Stimulated activated CD4-positive, alpha-beta T cell treated with anti-CD3 and anti-CD28 coated beads, Interleukin-15, amount 100 ng/mL, for 48 hours (primary cell): ENCODE results near the gene CEP78.

Experiments used
- DNase-seq, 2 donors: peaks; one replicate each; pipeline ENCODE4 v3.0.0-alpha.2; 2020; ENCODE audit warnings: low read depth in 2 of 2

The CEP78 gene

DNA sequence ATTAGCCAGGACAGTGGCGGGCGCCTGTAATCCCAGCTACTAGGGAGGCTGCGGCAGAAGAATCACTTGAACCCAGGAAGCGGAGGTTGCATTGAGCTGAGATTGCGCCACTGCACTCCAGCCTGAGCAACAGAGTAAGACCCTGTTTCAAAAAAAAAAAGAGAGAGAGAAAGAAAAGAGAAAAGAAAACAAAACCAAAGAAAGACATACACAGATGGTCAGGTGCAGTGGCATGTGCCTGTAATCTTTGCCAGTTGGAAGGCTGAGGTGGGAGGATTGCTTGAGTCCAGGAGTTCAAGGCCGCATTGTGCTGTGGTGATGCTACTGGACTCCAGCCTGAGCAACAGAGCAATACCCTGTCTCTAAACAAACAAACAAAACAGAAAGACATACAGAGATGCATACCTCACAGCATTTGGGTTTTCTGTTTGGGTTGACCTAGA is 51.1 kb downstream of the CEP78 start:
- DNase-seq, result no peak

DNA sequence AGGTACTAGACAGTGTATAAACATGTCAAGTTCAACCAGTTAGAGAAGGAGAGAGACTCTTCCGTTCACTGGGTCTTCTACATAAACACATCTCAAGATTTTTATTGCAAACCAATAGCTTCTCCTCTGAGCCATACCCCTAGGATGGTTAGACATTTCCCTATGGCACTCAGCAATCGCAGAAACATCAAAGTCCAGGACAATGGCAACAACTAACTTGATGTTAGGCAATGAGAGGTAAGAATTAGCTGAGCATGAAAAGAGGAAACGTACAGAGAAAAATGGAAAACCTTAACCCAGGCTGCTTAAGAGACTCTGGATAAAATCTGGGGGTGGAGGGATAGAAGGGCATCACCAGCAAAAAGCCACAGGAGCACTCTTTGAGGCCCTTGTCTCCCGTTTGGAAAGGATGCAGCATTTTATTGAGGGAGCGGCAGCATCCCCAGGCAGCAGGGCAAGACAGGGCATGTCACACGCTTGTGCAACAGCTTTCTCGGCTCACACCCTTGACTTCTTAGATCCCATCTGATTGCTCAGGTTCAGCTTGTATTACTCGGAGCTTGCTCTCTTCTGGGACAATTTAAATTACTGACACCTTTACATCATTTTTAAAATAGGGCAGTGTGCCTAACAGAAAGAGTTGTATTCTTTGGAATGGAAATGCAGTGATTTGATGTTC is 52.5 kb downstream of the CEP78 start:
- no peak for DNase-seq

GRCh38 chr9:78289474-78289873 is 53.6 kb downstream of the CEP78 start:
- DNase-seq, result no peak

DNA sequence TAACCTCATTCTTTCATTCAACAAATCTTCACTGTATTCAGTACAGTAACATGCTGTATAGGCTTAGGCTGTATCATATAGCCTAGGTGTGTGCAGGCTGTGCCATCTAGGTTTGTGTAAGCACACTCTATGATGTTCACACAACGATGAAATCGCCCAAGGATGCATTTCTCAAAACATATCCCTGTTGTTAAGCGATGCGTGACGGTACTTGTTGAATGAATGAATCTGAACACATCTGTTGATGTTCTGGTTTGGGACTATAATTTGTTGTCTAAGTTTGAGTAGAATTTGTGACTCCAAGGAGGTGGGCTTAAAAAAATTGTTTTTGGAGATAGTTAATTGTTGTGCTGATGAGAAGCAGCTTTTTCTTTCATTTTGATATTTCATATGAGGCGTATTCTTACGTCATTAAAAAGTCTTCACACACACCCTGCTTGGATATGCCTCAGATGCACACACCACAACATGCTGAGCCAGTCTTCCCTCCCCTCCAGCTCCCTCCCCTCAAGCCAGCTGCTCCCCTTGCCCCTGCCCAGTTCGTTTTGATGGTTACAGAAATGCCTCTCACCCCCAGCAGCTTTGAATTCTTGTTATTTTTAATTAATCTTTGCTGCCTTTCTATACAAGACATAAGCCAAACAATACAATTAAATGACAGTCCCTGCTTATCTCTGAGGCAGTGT is 55.5 kb downstream of the CEP78 start:
- DNase-seq, result no peak

- no peak for DNase-seq
Observed at GRCh38 chr9:78292026-78292425, 56.2 kb downstream of the CEP78 start.

DNA sequence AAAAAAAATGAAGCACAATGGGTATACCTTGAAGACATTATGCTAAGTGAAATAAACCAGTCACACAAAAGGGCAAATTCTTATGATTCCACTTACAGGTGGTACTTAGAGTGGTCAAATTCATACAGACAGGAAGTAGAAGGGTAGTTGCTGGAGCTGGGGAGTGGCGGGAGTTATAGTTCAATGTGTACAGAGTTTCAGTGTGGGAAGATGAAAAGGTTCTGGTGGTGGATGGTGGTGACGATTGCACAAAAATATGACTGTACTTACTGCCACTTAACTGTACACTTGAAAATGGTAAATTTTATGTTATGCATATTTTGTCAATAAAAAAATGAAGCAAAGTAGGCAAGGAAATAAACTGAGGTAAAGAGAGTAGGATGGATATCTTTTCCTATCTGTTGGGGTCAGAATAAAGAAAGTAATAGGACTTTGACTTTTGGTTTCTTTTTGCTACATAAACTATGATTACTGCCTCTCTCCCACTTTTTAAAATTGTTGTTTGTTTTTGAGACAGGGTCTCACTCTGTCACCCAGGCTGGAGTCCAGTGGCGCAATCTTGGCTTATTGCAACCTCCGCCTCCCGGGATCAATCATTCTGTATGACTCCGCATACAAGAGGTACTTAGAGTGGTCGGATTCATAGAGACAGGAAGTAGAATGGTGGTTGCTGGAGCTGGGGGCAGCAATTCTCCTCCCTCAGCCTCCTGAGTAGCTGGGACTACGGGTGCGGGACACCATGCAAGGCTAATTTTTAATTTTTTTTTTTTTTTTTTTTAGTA is 57.0 kb downstream of the CEP78 start:
- DNase-seq, result no peak

GRCh38 chr9:78294290-78295176 is 58.7 kb downstream of the CEP78 start:
- DNase-seq, result no peak

GRCh38 chr9:78295177-78295575 is 59.3 kb downstream of the CEP78 start:
- DNase-seq, result no peak

GRCh38 chr9:78295731-78296130 is 59.9 kb downstream of the CEP78 start:
- no peak for DNase-seq

GRCh38 chr9:78296201-78296892 is 60.5 kb downstream of the CEP78 start:
- no peak for DNase-seq

GRCh38 chr9:78296893-78297671 is 61.2 kb downstream of the CEP78 start, which contains the start of gene PSAT1:
TSS of gene PSAT1 (plus strand) at chr9:78297125. CDS start at chr9:78297211, 86 bp downstream.
- DNase-seq, result peak; percentile 85 to 90

DNA sequence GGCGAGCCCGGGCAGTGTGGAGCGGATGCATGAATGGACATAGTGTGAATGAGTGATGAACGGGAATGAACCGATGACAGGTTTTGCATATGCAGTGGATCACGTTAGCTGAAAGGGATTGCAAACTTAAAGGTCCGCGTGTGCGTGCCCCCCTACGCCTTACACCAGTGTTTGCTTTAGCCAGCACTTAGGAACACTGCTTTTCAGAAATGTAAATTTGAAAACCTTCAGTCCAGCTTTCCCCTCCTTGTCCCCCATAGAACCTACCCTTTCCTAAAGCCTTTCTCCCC is 61.7 kb downstream of the CEP78 start:
- DNase-seq, result no peak

GRCh38 chr9:78298046-78298765 is 62.3 kb downstream of the CEP78 start:
- DNase-seq, result no peak

GRCh38 chr9:78300209-78300608 is 64.3 kb downstream of the CEP78 start:
- no peak for DNase-seq

DNA sequence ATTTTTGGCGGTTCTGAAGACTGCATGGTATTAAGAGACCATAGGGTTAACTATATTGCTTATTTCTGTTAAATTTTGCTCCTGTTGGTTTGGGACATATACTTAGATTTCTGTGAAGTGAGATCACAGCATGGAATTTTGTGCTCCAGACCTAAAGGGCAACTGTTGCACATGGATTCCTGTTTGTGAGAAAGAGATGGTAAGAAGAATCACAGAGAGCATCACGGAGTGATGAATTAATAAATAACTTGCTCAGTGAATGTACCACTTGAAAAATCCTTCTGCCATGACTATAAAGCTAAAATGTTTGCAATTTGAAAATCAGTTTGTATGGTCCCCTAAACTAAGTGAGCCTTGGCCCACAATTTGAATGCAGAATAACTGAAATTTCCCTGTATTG is 65.6 kb downstream of the CEP78 start:
- no peak for DNase-seq

GRCh38 chr9:78303377-78304062 is 67.6 kb downstream of the CEP78 start:
- DNase-seq, result no peak

DNA sequence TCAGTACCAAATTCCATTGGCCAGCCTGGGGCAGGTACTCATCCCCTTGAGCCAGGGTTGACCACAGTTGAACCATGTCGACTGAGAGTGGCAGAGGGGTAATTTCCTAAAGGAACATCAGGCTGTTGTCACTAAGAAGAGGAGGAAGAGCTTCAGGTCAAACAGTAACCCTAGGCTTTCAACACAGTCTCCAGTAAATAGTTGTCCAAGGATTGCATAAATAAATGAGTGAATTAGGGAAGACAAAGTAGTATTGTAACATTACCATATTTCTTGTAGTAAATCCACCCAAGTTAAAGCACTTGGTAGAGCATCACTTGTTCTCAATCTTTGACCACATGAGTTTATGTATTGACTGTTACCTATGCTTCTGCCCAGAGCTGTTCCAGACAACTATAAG is 68.5 kb downstream of the CEP78 start:
- no peak for DNase-seq

DNA sequence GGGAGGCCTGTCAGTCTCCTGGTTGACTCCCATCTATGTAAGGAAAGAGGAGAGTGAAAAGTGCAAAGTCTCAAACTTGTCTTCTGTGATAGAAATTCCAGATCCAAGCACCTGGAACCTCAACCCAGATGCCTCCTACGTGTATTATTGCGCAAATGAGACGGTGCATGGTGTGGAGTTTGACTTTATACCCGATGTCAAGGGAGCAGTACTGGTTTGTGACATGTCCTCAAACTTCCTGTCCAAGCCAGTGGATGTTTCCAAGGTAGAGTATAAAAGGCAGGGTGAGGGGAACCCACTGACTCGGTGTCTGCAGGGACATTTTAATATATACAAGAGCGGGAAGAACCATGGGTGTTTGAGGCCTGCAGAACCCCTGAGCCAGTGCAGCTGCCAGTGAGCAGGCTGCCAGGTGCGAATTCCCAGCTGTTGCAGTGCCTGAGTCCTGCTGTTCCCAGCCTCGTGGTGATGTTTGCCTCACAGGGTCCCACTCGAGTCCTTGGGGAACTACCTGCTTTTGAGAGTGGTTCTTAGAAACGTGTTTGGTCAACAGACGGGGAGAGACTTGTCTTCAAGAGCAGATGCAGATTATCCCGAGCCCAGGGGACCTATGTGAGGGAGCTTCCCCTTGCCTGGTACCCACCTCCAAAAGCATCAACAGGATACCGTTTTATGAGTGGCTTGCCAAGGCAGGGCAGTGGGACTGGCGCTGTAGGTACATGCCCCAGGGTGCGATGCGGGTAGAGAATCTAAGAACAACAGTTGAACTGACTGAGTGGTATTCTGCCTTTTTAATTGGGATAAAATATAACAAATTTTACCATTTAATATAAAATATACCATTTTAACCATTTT is 70.6 kb downstream of the CEP78 start:
- no peak for DNase-seq
